RWPE1 (cell line): ENCODE results near the gene SIGLEC5.

Source experiments
- CTCF ChIA-PET: fragments of 350-600 bp; sonication (Branson Sonifier 250); formaldehyde crosslinking; extraction: SDS; loops from one replicate; lab custom pipeline; 2021; lab: Yijun Ruan, JAX
- POLR2A ChIA-PET: fragments of 400-600 bp; formaldehyde crosslinking; extraction: SDS; loops from one replicate; lab custom pipeline; 2020; ENCODE audit warnings: antibody characterized with exemption; ENCODE audit not compliant: low non-redundant PET; lab: Yijun Ruan, JAX
- DNase-seq: peaks from one replicate; pipeline ENCODE4 v3.0.0; 2012; ENCODE audit warnings: low spot score
- H3K27ac ChIP-seq: fragments of 450-650 bp; 2 replicates; pipeline ENCODE4 v1.5.1; 2017
- TF ChIP-seq, protein P1 (sequence below): fragments of 450-650 bp; conservative IDR thresholded peaks from 2 replicates; pipeline ENCODE4 v1.5.1; 2017; ENCODE audit warnings: low read depth, mild to moderate bottlenecking

Gene SIGLEC5

DNA sequence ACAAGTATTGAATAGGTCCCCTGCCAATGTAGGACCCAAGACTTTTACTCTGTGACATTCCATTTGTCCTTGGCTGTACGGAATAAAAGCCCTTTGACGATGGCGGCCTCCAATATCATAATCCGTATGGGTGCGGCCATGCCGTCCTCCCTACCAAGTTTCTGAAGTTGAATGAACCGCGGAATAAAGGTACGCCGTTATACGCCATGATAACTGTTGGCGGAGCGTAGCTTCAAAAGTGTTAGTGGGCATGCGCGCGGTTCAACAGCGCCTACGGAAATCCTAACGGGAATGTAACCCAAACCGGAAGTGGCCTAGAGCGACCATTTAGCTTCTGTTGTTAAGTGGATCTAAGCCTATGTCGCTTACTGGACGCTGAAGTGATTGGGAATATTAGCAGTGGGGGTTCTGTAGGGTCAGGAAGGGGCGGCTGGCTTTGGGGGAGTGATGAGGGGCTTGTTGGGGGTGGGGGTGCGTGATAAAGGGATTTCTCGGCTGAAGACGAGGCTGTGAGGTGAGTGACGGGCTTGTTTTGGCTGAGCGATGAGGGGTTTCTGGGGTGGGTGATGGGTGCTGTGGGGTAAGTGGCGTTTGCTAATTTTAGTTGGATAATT, 59.1 kb downstream of the SIGLEC5 start, which contains the start of gene ZNF175:
TSS of gene ZNF175 (plus strand) at position 322 of the 614 bp plus-strand sequence. CDS start 2,047 bp downstream, outside the sequence.
- CTCF ChIA-PET: interaction anchor here (0.7 kb wide), 2 partner anchors 23 to 1110 kb away, joined by 5 read pairs; no protein-coding TSS in a partner anchor
- peak within 1 kb of the TSS; percentile 55 for H3K27ac ChIP-seq
- peak; percentile 89 for DNase-seq
- TF ChIP-seq, protein P1, sequence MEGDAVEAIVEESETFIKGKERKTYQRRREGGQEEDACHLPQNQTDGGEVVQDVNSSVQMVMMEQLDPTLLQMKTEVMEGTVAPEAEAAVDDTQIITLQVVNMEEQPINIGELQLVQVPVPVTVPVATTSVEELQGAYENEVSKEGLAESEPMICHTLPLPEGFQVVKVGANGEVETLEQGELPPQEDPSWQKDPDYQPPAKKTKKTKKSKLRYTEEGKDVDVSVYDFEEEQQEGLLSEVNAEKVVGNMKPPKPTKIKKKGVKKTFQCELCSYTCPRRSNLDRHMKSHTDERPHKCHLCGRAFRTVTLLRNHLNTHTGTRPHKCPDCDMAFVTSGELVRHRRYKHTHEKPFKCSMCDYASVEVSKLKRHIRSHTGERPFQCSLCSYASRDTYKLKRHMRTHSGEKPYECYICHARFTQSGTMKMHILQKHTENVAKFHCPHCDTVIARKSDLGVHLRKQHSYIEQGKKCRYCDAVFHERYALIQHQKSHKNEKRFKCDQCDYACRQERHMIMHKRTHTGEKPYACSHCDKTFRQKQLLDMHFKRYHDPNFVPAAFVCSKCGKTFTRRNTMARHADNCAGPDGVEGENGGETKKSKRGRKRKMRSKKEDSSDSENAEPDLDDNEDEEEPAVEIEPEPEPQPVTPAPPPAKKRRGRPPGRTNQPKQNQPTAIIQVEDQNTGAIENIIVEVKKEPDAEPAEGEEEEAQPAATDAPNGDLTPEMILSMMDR: no peak
- POLR2A ChIA-PET: interaction anchor here (0.7 kb wide), 3 partner anchors 8 to 78 kb away, joined by 3 to 11 read pairs (median 7); no protein-coding TSS in a partner anchor

DNA sequence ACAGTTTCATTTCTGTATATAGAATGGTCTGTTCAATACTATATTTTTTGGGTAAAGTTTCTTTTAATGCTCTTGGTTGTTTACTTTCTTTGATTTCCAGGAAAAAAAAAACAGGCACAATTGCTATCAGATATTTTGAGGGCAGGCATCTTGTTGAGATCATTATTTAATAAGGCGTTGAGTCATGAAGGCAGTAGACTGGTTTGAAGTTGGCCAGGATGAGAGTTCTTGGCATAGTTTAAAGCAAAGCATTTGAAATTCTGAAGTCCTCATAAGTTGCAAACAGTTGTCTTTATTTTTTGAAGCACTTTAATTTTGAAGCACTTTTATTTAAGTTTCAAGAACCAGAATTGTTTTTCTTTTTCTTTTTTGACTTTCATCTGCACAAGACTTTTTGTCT, 61.7 kb downstream of the SIGLEC5 start:
- ChIA-PET POLR2A (no interaction called here), CTCF (interaction anchor here (0.7 kb wide), 1 partner anchor 21 kb away, joined by 5 read pairs; no protein-coding TSS in a partner anchor)
- H3K27ac ChIP-seq: no peak overlapping the region
- TF ChIP-seq, protein P1: no peak
- no peak for DNase-seq

DNA sequence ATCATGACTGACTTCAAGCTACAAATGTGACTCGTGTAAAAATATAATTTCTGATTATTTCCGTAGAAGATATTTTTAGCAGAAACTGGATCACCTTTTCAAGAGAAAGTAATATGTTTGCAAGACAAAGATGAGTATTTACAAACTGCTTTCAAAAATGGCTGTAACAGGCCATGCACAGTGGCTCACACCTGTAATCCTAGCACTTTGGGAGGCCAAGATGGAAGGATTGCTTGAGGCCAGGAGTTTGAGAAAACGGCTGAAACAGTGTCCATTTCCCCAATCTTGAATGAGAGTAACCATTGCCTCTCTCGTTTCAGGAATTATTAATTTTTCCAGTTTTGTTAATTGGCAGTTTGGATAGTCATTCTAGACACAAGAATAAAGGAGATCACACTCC, 62.6 kb downstream of the SIGLEC5 start:
- ChIA-PET POLR2A (no interaction called here), CTCF (no interaction called here)
- no peak for DNase-seq
- TF ChIP-seq, protein P1: no peak
- no peak overlapping the region for H3K27ac ChIP-seq

DNA sequence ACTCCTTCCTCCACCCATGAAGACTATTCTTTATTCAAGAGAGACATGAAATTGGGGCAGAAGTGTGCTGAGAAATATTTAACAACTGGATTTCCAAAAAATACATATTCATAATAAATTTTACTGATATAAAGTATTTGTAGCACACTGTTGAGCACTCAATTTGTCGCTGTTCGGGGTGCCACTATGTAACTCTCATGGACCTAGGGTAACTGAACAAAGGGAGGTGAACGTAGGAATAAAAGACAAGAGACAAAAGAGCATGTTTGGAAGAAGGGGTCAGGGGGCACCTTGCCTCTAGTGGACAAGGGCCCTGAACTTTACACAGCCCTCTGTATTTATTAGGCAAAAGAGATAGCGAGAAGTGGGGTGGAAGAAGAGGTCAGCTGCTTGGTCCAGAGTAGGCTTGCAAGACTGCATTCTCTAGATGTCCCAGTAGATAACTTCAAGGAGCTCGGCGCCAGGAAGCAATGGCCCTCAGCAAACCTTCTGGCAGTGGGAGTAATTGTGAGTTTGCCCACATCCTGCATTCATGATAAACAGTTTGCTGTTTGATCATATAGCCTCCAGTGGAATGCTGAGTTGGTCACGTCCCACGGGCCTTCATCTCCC, 63.6 kb downstream of the SIGLEC5 start:
- ChIA-PET POLR2A (interaction anchor here (0.6 kb wide), 1 partner anchor 17 kb away, joined by 7 read pairs; no protein-coding TSS in a partner anchor), CTCF (no interaction called here)
- DNase-seq: no peak
- H3K27ac ChIP-seq: no peak overlapping the region
- TF ChIP-seq, protein P1: no peak

DNA sequence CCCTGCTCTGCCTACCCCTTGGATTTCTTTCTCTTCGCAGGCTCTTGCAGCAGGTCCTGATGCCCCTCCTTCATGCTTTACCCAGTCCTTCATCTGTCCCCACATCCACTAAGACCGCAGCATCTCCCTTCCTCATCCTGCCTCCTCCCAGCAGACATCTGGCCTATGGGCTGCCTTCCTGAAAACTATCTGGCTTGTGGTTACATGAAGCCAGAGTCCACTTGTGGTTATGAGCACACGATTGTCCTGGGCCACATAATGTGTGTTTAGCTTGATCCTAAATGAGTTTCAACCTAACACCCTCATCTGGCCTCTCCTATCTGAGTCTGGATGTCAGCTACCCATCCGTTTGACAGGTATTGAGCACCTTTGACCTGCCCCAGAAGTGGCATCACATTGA, 64.6 kb downstream of the SIGLEC5 start:
- POLR2A ChIA-PET: no interaction called here
- no peak for DNase-seq
- CTCF ChIA-PET: no interaction called here
- no peak overlapping the region for H3K27ac ChIP-seq
- TF ChIP-seq, protein P1: no peak

DNA sequence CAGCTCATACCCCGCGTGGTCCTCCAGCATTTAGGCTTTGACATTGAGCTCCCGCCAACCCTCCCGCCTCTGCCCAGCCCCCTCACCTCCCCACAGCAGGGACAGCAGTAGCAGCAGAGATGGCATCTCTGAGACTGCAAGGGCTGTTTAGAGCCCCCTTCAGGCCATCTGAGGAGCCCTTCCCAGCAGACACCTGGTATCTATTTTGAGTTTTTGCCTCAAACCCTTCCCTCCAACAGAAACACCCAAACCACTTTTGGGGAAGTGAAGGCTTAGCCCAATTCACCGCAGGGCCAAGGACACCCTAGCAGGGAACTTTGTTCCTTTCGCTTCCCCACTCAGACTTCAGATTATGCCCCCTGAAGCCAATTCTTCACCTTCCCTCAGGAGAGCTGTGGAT, 65.4 kb downstream of the SIGLEC5 start:
- H3K27ac ChIP-seq: no peak overlapping the region
- ChIA-PET CTCF (no interaction called here), POLR2A (no interaction called here)
- DNase-seq: no peak
- TF ChIP-seq, protein P1: no peak
